ENCODE results near the gene EHD1.

GRCh38 chr11:64878494-64879243 lies at the start of gene EHD1:
- TF ChIP-seq EZH2 (IDR thresholded peaks at IDR 0.05; ENCODE audit: low read depth) (no peak), CTCF (conservative IDR thresholded peaks at IDR 0.05) (peak; percentile 39)

All from PC-9 (cell line).